Hematopoietic multipotent progenitor cell treated with erythropoietin and hydrocortisone succinate and interleukin-3 and kit ligand, for 6 days (in vitro differentiated cells): Measurements from ENCODE around the gene TMBIM4.
"Not testable (repeated sequence)": the region's sequence is repeated elsewhere in the genome, so short reads cannot be mapped to it uniquely, and the experiment has no call there.

ENCODE experiments used
- DNase-seq: peaks from one replicate; pipeline ENCODE4 v3.0.0-alpha.2; 2015

TMBIM4 gene

GRCh38 chr12:66169221-66170170, at the start of gene TMBIM4:
Gene TMBIM4 (minus strand): TSS chr12:66169996. CDS start chr12:66169951, 45 bp downstream.
- peak; percentile 94 for DNase-seq

- DNase-seq = no peak
These were observed 47.6 kb upstream of the TMBIM4 start for GRCh38 chr12:66217342-66217917.

GRCh38 chr12:66213011-66213410, 43.2 kb upstream of the TMBIM4 start:
- DNase-seq = not testable (repeated sequence)

GRCh38 chr12:66211573-66211972, 41.8 kb upstream of the TMBIM4 start:
- DNase-seq = not testable (repeated sequence)

- DNase-seq = peak; percentile 54
These were observed 41.0 kb upstream of the TMBIM4 start for GRCh38 chr12:66210840-66211239.

GRCh38 chr12:66206141-66206540, 36.3 kb upstream of the TMBIM4 start:
- DNase-seq = peak; percentile 60

- DNase-seq = no peak
These were observed 34.0 kb upstream of the TMBIM4 start for GRCh38 chr12:66203820-66204219.

- no peak for DNase-seq
These were observed 30.2 kb upstream of the TMBIM4 start for GRCh38 chr12:66199831-66200509.

GRCh38 chr12:66199141-66199540, 29.3 kb upstream of the TMBIM4 start:
- no peak for DNase-seq

- DNase-seq = no peak
These were observed 27.7 kb upstream of the TMBIM4 start for GRCh38 chr12:66197495-66197921.

GRCh38 chr12:66196806-66197205, 27.0 kb upstream of the TMBIM4 start:
- DNase-seq = no peak

GRCh38 chr12:66195242-66195641, 25.4 kb upstream of the TMBIM4 start:
- no peak for DNase-seq

GRCh38 chr12:66194122-66194521, 24.3 kb upstream of the TMBIM4 start:
- DNase-seq = no peak

- no peak for DNase-seq
These were observed 21.8 kb upstream of the TMBIM4 start for GRCh38 chr12:66191547-66192126.

GRCh38 chr12:66190519-66191370, 20.9 kb upstream of the TMBIM4 start:
- DNase-seq = peak; percentile 54

GRCh38 chr12:66189889-66190288, 20.1 kb upstream of the TMBIM4 start:
- peak; percentile 29 for DNase-seq

- peak; percentile 83 for DNase-seq
These were observed 19.7 kb upstream of the TMBIM4 start for GRCh38 chr12:66189486-66189843.

- DNase-seq = peak; percentile 80
These were observed 19.0 kb upstream of the TMBIM4 start, which contains the start of gene IRAK3 for GRCh38 chr12:66188584-66189485. Gene IRAK3 (plus strand): TSS chr12:66189214. CDS start chr12:66189300, 86 bp downstream.

- no peak for DNase-seq
These were observed 18.0 kb upstream of the TMBIM4 start for GRCh38 chr12:66187821-66188220.

- no peak for DNase-seq
These were observed 17.2 kb upstream of the TMBIM4 start for GRCh38 chr12:66187036-66187435.

GRCh38 chr12:66184822-66185221, 15.0 kb upstream of the TMBIM4 start:
- DNase-seq = not testable (repeated sequence)
